Left renal pelvis (tissue), 4 donors: ENCODE results near the gene CDC34. TPM values are rescaled to one million over a fixed set of nuclear protein-coding genes. Genes with fewer than 3 reads are reported as not detected.

Source experiments
- DNase-seq, 4 donors: peaks; one replicate each; pipeline ENCODE4 v3.0.0-alpha.2; 2013; ENCODE audit warnings: low read depth in 4 of 4, low spot score in 3 of 4
- polyA plus RNA-seq, 4 donors: library from polyadenylated mRNA; unstranded; fragments of 120-200 nt; gene quantifications; one replicate each; pipeline ENCODE4 v1.2.1, GENCODE V29; 2013; ENCODE audit not compliant: insufficient read length in 4 of 4

Gene CDC34
- polyA plus RNA-seq, 4 donors: 50.0 to 71.2 (median 60.9) TPM

GRCh38 chr19:496986-497385 lies 34.6 kb upstream of the CDC34 start:
- DNase-seq: no peak

GRCh38 chr19:497491-497868 lies 34.1 kb upstream of the CDC34 start:
- DNase-seq: no peak

- DNase-seq: no peak
Measured at GRCh38 chr19:497869-498510, 33.6 kb upstream of the CDC34 start.

- no peak for DNase-seq
Measured at GRCh38 chr19:498511-498891, 33.1 kb upstream of the CDC34 start.

GRCh38 chr19:498977-499623 lies 32.5 kb upstream of the CDC34 start:
- no peak for DNase-seq

GRCh38 chr19:501646-502045 lies 29.9 kb upstream of the CDC34 start:
- DNase-seq: no peak

- DNase-seq: no peak
Measured at GRCh38 chr19:504616-505015, 26.9 kb upstream of the CDC34 start.

- peak; percentile 100 for DNase-seq
Measured at GRCh38 chr19:506404-507285, 24.9 kb upstream of the CDC34 start.

GRCh38 chr19:507286-508203 lies 24.0 kb upstream of the CDC34 start, which contains the start of gene TPGS1:
TSS of gene TPGS1 (plus strand) at chr19:507497. CDS start at chr19:507507, 10 bp downstream.
- no peak for DNase-seq

GRCh38 chr19:508204-509150 lies 23.1 kb upstream of the CDC34 start:
- DNase-seq: no peak

- DNase-seq: no peak
Measured at GRCh38 chr19:510606-511100, 20.9 kb upstream of the CDC34 start.

- DNase-seq: no peak
Measured at GRCh38 chr19:511101-511851, 20.3 kb upstream of the CDC34 start.

GRCh38 chr19:512547-513365 lies 18.8 kb upstream of the CDC34 start:
- DNase-seq: no peak

GRCh38 chr19:513368-514165 lies 18.0 kb upstream of the CDC34 start:
- DNase-seq: no peak

GRCh38 chr19:514166-514663 lies 17.3 kb upstream of the CDC34 start:
- DNase-seq: no peak

- DNase-seq: peak in 3 of 4 donors; percentile 75 to 83 (median 77)
Measured at GRCh38 chr19:517721-518597, 13.6 kb upstream of the CDC34 start.
